Measurements from ENCODE around the gene RUBCNL. TPM values are rescaled to one million over a fixed set of nuclear protein-coding genes. Genes with fewer than 3 reads are reported as not detected.

Gene RUBCNL
- total and polyA plus RNA-seq, 2 of the 8 experiments (the other 6 are each of a cell fraction or from before 2014, with no cell fraction given), result 2.6 to 4.9 TPM

- H3K9ac ChIP-seq (replicated peaks in 1 of 4; ENCODE audit: extremely low read depth in 1 of 4, low read depth in 3 of 4, low read length in 3 of 4), result no peak overlapping the region
- no peak overlapping the region for H3K56ac ChIP-seq (replicated peaks; ENCODE audit: insufficient read length, low read depth, low read length)
- no peak overlapping the region for H2BK20ac ChIP-seq (ENCODE audit: low read length)
- no peak for TF ChIP-seq SUZ12 (IDR thresholded peaks at IDR 0.05; ENCODE audit: low read length)
- H3K9me3 ChIP-seq (ENCODE audit: insufficient read depth in 2 of 2, low read depth in 1 of 2, low read length in 1 of 2), result no peaks in the 10 kb centered on the region
- no peaks in the 10 kb centered on the region for H3K79me2 ChIP-seq (ENCODE audit: control insufficient read depth in 1 of 2, insufficient read depth in 2 of 2, low read length in 2 of 2)
- H3K79me1 ChIP-seq (ENCODE audit: low read depth, low read length), result no peaks in the 10 kb centered on the region
- DNase-seq (ENCODE audit: low read depth in 1 of 2, low spot score in 2 of 2) (no peak), FAIRE-seq (no peak)
- H3K23me2 ChIP-seq (ENCODE audit: low read depth, low read length), result peaks cover 11% of the 10 kb centered on the region
- no peak overlapping the region for H3K4me2 ChIP-seq (ENCODE audit: insufficient read depth in 1 of 2, low read depth in 2 of 2, low read length in 2 of 2)
- no peak overlapping the region for H2BK120ac ChIP-seq (replicated peaks; ENCODE audit: low read depth, low read length)
- H3K27me3 ChIP-seq (replicated peaks in 1 of 4; ENCODE audit: control insufficient read depth in 3 of 4, extremely low read depth in 1 of 4, insufficient read depth in 3 of 4, low read length in 3 of 4), result peaks cover 4 to 22% (median 18%) of the 10 kb centered on the region in 4 experiments
- H2BK15ac ChIP-seq (ENCODE audit: low read length), result no peak overlapping the region
- no peak overlapping the region for H4K5ac ChIP-seq (ENCODE audit: insufficient read length, low read depth, low read length)
- H3K4ac ChIP-seq (replicated peaks; ENCODE audit: insufficient read length, low read depth, low read length), result no peak overlapping the region
- CTCF ChIA-PET (ENCODE audit: partially characterized antibody), result no interaction called here
- H4K91ac ChIP-seq (replicated peaks; ENCODE audit: insufficient read length, low read length), result no peak overlapping the region
- H3K23ac ChIP-seq (ENCODE audit: insufficient read length), result no peak overlapping the region
- no peak overlapping the region for H2BK12ac ChIP-seq (ENCODE audit: low read depth, low read length)
- no peak overlapping the region for H3K27ac ChIP-seq (ENCODE audit: low read depth, low read length)
- H2AK5ac ChIP-seq (ENCODE audit: low read depth, low read length), result no peak overlapping the region
- no peak overlapping the region for H3K14ac ChIP-seq (ENCODE audit: insufficient read length)
- peaks cover 2 to 9% (median 4%) of the 10 kb centered on the region in 4 experiments; a peak in 5 of 7 replicates for H3K4me1 ChIP-seq (replicated peaks in 1 of 4; ENCODE audit: control insufficient read depth in 3 of 4, insufficient read depth in 4 of 4, low read length in 3 of 4)
- H2AFZ ChIP-seq (ENCODE audit: low read length), result no peak overlapping the region
- no peak overlapping the region for H3K18ac ChIP-seq (ENCODE audit: extremely low read depth, low read length)
- no peaks in the 10 kb centered on the region for H3K36me3 ChIP-seq (ENCODE audit: control insufficient read depth in 2 of 4, insufficient read depth in 4 of 4, low read length in 3 of 4)
- no peak overlapping the region for H4K8ac ChIP-seq (ENCODE audit: extremely low read depth, insufficient read depth, low read length)
- peaks cover 0 to 1% of the 10 kb centered on the region in 2 experiments for H4K20me1 ChIP-seq (replicated peaks in 1 of 2; ENCODE audit: control insufficient read depth in 1 of 2, insufficient read depth in 2 of 2, low read length in 2 of 2)
- no peak overlapping the region for H3K4me3 ChIP-seq (ENCODE audit: extremely low read depth in 1 of 4, insufficient read depth in 2 of 4, low read depth in 3 of 4, low read length in 4 of 4)
- POLR2A ChIA-PET (ENCODE audit: partially characterized antibody), result no interaction called here
- no peak overlapping the region for H2BK5ac ChIP-seq (ENCODE audit: low read depth, low read length)
These were observed 3.7 kb downstream of the RUBCNL start for GRCh38 chr13:46383383-46383782.

All from H1 (cell line).